MM.1S (cell line): ENCODE measurements around the gene ABCA3.

Experiments used
- DNase-seq: peaks from one replicate; pipeline ENCODE4 v3.0.0-alpha.2; 2015
- H2AFZ ChIP-seq: fragments of 300-600 bp; sonication (generic); 2 replicates; pipeline ENCODE4 v1.6.0; 2016; ENCODE audit warnings: antibody characterized with exemption, low read length
- H3F3A ChIP-seq: fragments of 300-600 bp; sonication (generic); 2 replicates; pipeline ENCODE4 v1.6.1; 2016; ENCODE audit warnings: mild to moderate bottlenecking, antibody characterized with exemption, low read length, moderate library complexity, mixed read lengths; ENCODE audit not compliant: insufficient read depth
- H3K27ac ChIP-seq: fragments of 300-600 bp; sonication (generic); 2 replicates; pipeline ENCODE4 v1.5.1; 2016; ENCODE audit warnings: mild to moderate bottlenecking, low read length
- H3K27me3 ChIP-seq: fragments of 300-600 bp; sonication (generic); replicated peaks from 2 replicates; pipeline ENCODE4 v1.6.0; 2016; ENCODE audit warnings: low read length; ENCODE audit not compliant: insufficient read depth
- H3K36me3 ChIP-seq: fragments of 300-600 bp; sonication (generic); replicated peaks from 2 replicates; pipeline ENCODE4 v1.6.1; 2016; ENCODE audit warnings: mild to moderate bottlenecking, low read length, mixed read lengths; ENCODE audit not compliant: insufficient read depth
- H3K4me1 ChIP-seq: fragments of 300-600 bp; sonication (generic); 2 replicates; pipeline ENCODE4 v1.6.1; 2016; ENCODE audit warnings: low read length, mixed read lengths
- H3K4me2 ChIP-seq: fragments of 300-600 bp; sonication (generic); 2 replicates; pipeline ENCODE4 v1.6.0; 2016; ENCODE audit warnings: low read depth, low read length
- H3K4me3 ChIP-seq: fragments of 300-600 bp; sonication (generic); 2 replicates; pipeline ENCODE4 v1.5.1; 2016; ENCODE audit warnings: low read length, mixed read lengths
- H3K79me2 ChIP-seq: fragments of 300-600 bp; sonication (generic); 2 replicates; pipeline ENCODE4 v1.6.1; 2016; ENCODE audit warnings: mixed run types, low read length, mixed read lengths
- H3K9ac ChIP-seq: fragments of 300-600 bp; sonication (generic); 2 replicates; pipeline ENCODE4 v1.6.1; 2016; ENCODE audit warnings: low read length, mixed read lengths
- H3K9me2 ChIP-seq: fragments of 300-600 bp; sonication (generic); replicated peaks from 2 replicates; pipeline ENCODE4 v1.6.1; 2016; ENCODE audit warnings: mild to moderate bottlenecking, low read length, mixed read lengths; ENCODE audit not compliant: insufficient read depth
- H3K9me3 ChIP-seq: fragments of 300-600 bp; sonication (generic); replicated peaks from 2 replicates; pipeline ENCODE4 v1.6.1; 2016; ENCODE audit warnings: mild to moderate bottlenecking, low read length, mixed read lengths; ENCODE audit not compliant: insufficient read depth
- H4K20me1 ChIP-seq: fragments of 300-600 bp; sonication (generic); 2 replicates; pipeline ENCODE4 v1.6.1; 2016; ENCODE audit warnings: mild to moderate bottlenecking, low read length, moderate library complexity, mixed read lengths; ENCODE audit not compliant: insufficient read depth
- EZH2 ChIP-seq: fragments of 300-600 bp; sonication (generic); optimal IDR thresholded peaks from 2 replicates; pipeline ENCODE3; 2017; ENCODE audit warnings: low read depth, mild to moderate bottlenecking, antibody characterized with exemption, low read length, mixed read lengths
- EZH2phosphoT487 ChIP-seq: fragments of 300-600 bp; sonication (generic); IDR thresholded peaks from 2 replicates; pipeline ENCODE4 v1.6.1; 2018; ENCODE audit warnings: antibody characterized with exemption, low read length
- TF ChIP-seq, protein P1 (sequence below): fragments of 300-600 bp; sonication (generic); IDR thresholded peaks from 2 replicates; pipeline ENCODE4 v1.5.1; 2016; ENCODE audit warnings: antibody characterized with exemption, low read length, mixed read lengths

The ABCA3 gene

DNA sequence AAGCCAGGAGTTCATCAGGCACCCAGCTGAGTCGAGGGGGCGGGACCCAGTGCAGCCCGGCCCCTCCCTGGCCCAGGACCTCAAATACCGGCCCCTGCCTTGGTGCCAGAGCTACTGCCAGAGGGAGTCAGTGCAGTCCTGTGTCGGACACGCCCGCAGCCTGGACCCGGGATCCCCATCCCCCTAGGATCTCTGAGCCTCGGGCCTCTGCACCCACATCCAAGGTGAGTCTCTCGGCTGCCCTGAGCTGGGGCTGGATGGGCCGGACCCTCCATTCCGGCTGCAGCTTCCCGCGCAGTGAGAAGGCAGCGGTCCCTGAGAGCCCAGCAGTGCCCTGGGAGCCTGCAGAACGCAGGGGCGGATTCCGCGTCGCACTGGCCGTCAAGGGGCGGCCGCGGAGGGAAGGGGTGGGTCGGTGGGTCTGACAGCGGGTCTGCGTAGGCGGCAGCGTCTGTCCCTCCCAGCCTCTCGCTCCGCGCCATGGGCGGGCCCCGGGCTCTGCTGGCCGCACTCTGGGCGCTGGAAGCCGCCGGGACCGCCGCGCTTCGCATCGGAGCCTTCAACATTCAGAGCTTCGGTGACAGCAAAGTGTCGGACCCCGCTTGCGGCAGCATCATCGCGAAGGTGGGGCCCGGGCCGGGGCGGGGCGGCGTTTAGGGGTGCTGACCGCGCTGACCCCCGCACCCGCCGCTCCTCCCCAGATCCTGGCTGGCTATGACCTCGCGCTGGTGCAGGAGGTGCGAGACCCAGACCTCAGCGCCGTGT lies 104.0 kb downstream of the ABCA3 start, which contains the start of gene DNASE1L2:
Gene DNASE1L2 (plus strand): TSS at position 108 of the 765 bp plus-strand sequence. CDS start 373 bp downstream, at position 481.
- Histone ChIP-seq H4K20me1 (no peaks in the 10 kb centered on the region), H3K27me3 (no peaks in the 10 kb centered on the region; the same call in 1 of the 2 replicates), H3K4me2 (no peak within 1 kb of the TSS), H3K9me2 (no peaks in the 10 kb centered on the region), H3K4me1 (no peaks in the 10 kb centered on the region), H2AFZ (no peak within 1 kb of the TSS), H3K9ac (no peak within 1 kb of the TSS), H3K4me3 (no peak within 1 kb of the TSS), H3K79me2 (no peaks in the 10 kb centered on the region), H3K27ac (no peak within 1 kb of the TSS), H3K9me3 (no peaks in the 10 kb centered on the region), H3F3A (no peaks in the 10 kb centered on the region), H3K36me3 (no peaks in the 10 kb centered on the region)
- DNase-seq: no peak
- TF ChIP-seq, protein P1, sequence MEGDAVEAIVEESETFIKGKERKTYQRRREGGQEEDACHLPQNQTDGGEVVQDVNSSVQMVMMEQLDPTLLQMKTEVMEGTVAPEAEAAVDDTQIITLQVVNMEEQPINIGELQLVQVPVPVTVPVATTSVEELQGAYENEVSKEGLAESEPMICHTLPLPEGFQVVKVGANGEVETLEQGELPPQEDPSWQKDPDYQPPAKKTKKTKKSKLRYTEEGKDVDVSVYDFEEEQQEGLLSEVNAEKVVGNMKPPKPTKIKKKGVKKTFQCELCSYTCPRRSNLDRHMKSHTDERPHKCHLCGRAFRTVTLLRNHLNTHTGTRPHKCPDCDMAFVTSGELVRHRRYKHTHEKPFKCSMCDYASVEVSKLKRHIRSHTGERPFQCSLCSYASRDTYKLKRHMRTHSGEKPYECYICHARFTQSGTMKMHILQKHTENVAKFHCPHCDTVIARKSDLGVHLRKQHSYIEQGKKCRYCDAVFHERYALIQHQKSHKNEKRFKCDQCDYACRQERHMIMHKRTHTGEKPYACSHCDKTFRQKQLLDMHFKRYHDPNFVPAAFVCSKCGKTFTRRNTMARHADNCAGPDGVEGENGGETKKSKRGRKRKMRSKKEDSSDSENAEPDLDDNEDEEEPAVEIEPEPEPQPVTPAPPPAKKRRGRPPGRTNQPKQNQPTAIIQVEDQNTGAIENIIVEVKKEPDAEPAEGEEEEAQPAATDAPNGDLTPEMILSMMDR: no peak
- TF ChIP-seq EZH2phosphoT487: no peak
- no peak for TF ChIP-seq EZH2

DNA sequence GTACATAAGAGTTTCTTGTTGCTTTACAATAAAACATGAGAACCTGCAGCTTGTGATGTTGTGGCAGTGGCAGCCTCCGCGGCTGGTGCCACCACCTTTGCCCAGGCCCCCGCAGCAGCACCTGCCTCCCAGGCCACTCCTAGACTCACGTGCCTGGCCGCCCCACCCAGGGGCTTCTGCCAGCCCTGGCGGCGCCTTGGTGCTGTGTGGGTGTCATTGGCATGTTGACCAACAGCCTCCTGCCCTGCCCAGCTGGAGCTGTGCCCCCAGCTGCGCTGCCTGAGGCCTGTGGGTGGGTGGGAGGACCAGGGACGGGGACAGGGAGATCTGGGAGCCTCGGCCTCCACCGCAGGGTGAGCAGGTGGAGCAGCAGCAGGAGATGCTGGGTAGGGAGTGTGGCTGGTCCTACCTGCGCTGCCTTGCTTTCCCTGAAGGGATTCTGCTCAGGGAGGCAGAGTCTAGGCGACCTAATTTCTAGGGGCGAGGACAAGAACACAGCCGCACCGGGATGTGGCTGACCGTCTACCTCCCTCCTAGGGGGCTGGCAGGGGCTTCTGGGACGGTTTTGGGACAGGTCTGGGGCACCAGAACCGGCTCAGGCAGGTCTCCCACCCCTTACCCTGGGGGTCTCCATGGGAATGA lies 104.7 kb downstream of the ABCA3 start:
- Histone ChIP-seq H3K9ac (no peak overlapping the region), H3K36me3 (no peaks in the 10 kb centered on the region), H3F3A (no peaks in the 10 kb centered on the region), H3K79me2 (no peaks in the 10 kb centered on the region), H2AFZ (no peak overlapping the region), H3K4me1 (no peaks in the 10 kb centered on the region), H3K27me3 (no peaks in the 10 kb centered on the region; the same call in 1 of the 2 replicates), H3K4me3 (no peak overlapping the region), H3K9me3 (no peaks in the 10 kb centered on the region), H3K4me2 (no peak overlapping the region), H3K9me2 (no peaks in the 10 kb centered on the region), H3K27ac (no peak overlapping the region), H4K20me1 (no peaks in the 10 kb centered on the region)
- TF ChIP-seq EZH2 (no peak), EZH2phosphoT487 (no peak)
- TF ChIP-seq, protein P1: no peak
- DNase-seq: no peak

GRCh38 chr16:2235234-2235651 lies 105.3 kb downstream of the ABCA3 start:
- no peak for DNase-seq
- H2AFZ ChIP-seq: no peak overlapping the region
- H3K27ac ChIP-seq: no peak overlapping the region
- no peaks in the 10 kb centered on the region for H3K4me1 ChIP-seq
- H3K9me2 ChIP-seq: no peaks in the 10 kb centered on the region
- no peaks in the 10 kb centered on the region; the same call in 1 of the 2 replicates for H3K27me3 ChIP-seq
- no peaks in the 10 kb centered on the region for H3K36me3 ChIP-seq
- TF ChIP-seq EZH2phosphoT487: no peak
- no peak for TF ChIP-seq EZH2
- TF ChIP-seq, protein P1: no peak
- H3K79me2 ChIP-seq: no peaks in the 10 kb centered on the region
- H3K9me3 ChIP-seq: no peaks in the 10 kb centered on the region
- no peak overlapping the region for H3K9ac ChIP-seq
- no peaks in the 10 kb centered on the region for H4K20me1 ChIP-seq
- H3K4me3 ChIP-seq: no peak overlapping the region
- H3F3A ChIP-seq: no peaks in the 10 kb centered on the region
- no peak overlapping the region for H3K4me2 ChIP-seq
